GM11168 (cell line): Measurements from ENCODE around the gene TREH.

Experiments used
- in situ Hi-C: fragments of 300-500 bp; cut with MboI; formaldehyde crosslinking; loops from one replicate; pipeline ENCODE4 v1.12.0; 2022; ENCODE audit warnings: low sequenced_read_pairs; ENCODE audit not compliant: unreplicated experiment

Gene TREH

GRCh38 chr11:118655486-118656190, 23.8 kb downstream of the TREH start:
- in situ Hi-C loops: no loop called here

- in situ Hi-C loops: no loop called here
Measured at GRCh38 chr11:118653684-118654390, 25.6 kb downstream of the TREH start.

GRCh38 chr11:118652681-118653181, 26.7 kb downstream of the TREH start:
- in situ Hi-C loops: no loop called here

- in situ Hi-C loops: no loop called here
Measured at GRCh38 chr11:118651820-118652219, 27.6 kb downstream of the TREH start.

- in situ Hi-C loops: no loop called here
Measured at GRCh38 chr11:118650366-118650765, 29.1 kb downstream of the TREH start.

GRCh38 chr11:118649941-118650340, 29.5 kb downstream of the TREH start:
- in situ Hi-C loops: no loop called here

- in situ Hi-C loops: no loop called here
Measured at GRCh38 chr11:118648291-118648690, 31.2 kb downstream of the TREH start.

GRCh38 chr11:118646393-118646792, 33.1 kb downstream of the TREH start:
- in situ Hi-C loops: no loop called here

- in situ Hi-C loops: no loop called here
Measured at GRCh38 chr11:118645066-118645715, 34.3 kb downstream of the TREH start.

GRCh38 chr11:118644496-118644895, 35.0 kb downstream of the TREH start:
- in situ Hi-C loops: no loop called here

GRCh38 chr11:118643995-118644345, 35.5 kb downstream of the TREH start:
- in situ Hi-C loops: no loop called here

- in situ Hi-C loops: no loop called here
Measured at GRCh38 chr11:118643142-118643994, 36.1 kb downstream of the TREH start.

- in situ Hi-C loops: no loop called here
Measured at GRCh38 chr11:118641397-118642019, 37.9 kb downstream of the TREH start.

- in situ Hi-C loops: no loop called here
Measured at GRCh38 chr11:118640332-118641154, 38.9 kb downstream of the TREH start.

GRCh38 chr11:118639899-118640298, 39.6 kb downstream of the TREH start:
- in situ Hi-C loops: no loop called here

GRCh38 chr11:118638726-118639125, 40.7 kb downstream of the TREH start:
- in situ Hi-C loops: no loop called here

- in situ Hi-C loops: no loop called here
Measured at GRCh38 chr11:118636569-118637290, 42.7 kb downstream of the TREH start.

- in situ Hi-C loops: no loop called here
Measured at GRCh38 chr11:118635642-118636041, 43.8 kb downstream of the TREH start.

- in situ Hi-C loops: no loop called here
Measured at GRCh38 chr11:118635237-118635591, 44.2 kb downstream of the TREH start.
